Activated naive CD4-positive, alpha-beta T cell treated with anti-CD3 and anti-CD28 coated beads, Interleukin-2, amount 10 ng/mL, durations not matched to agents 7 days and 5 days (primary cell): ENCODE measurements around the gene SAPCD2.
A peak's percentile ranks its signal among the peaks of the same experiment; 100 is the strongest.

Experiments used
- CTCF ChIA-PET: fragments of 350-600 bp; sonication (Branson Sonifier 250); formaldehyde crosslinking; loops from one replicate; lab custom pipeline; 2021; ENCODE audit warnings: antibody characterized with exemption; lab: Charles Lee
- DNase-seq: peaks from one replicate; pipeline ENCODE4 v3.0.0-alpha.2; 2020
- H3K27ac Mint-ChIP-seq: one replicate; pipeline ENCODE4 v1.8.0; 2021; ENCODE audit warnings: mild to moderate bottlenecking, moderate library complexity, mixed read lengths
- H3K27me3 Mint-ChIP-seq: one replicate; pipeline ENCODE4 v1.8.0; 2021; ENCODE audit warnings: mild to moderate bottlenecking, mixed read lengths
- H3K36me3 Mint-ChIP-seq: one replicate; pipeline ENCODE4 v1.8.0; 2021; ENCODE audit warnings: mixed read lengths
- H3K4me1 Mint-ChIP-seq: one replicate; pipeline ENCODE4 v1.8.0; 2021; ENCODE audit warnings: mixed read lengths
- H3K4me3 Mint-ChIP-seq: one replicate; pipeline ENCODE4 v1.8.0; 2021; ENCODE audit warnings: mild to moderate bottlenecking, moderate library complexity, mixed read lengths
- H3K9me3 Mint-ChIP-seq: one replicate; pipeline ENCODE4 v1.8.0; 2021; ENCODE audit warnings: mixed read lengths

Gene SAPCD2

GRCh38 chr9:137096785-137097546, 26.6 kb upstream of the SAPCD2 start:
- Mint-ChIP-seq H3K9me3 (no peaks in the 10 kb centered on the region), H3K4me1 (peaks cover 20% of the 10 kb centered on the region), H3K27me3 (no peaks in the 10 kb centered on the region), H3K4me3 (peak overlapping the region; percentile 72), H3K27ac (peak overlapping the region; percentile 98), H3K36me3 (peaks cover 35% of the 10 kb centered on the region)
- CTCF ChIA-PET, result interaction anchor here (0.9 to 3.5 kb wide), 4 partner anchors 8 to 50 kb away, joined by 3 to 27 read pairs (median 5); partner anchors contain the start of gene SAPCD2
- no peak for DNase-seq

GRCh38 chr9:137095664-137096517, 25.5 kb upstream of the SAPCD2 start:
- Mint-ChIP-seq H3K4me3 (peak overlapping the region; percentile 72), H3K27ac (peak overlapping the region; percentile 98), H3K27me3 (no peaks in the 10 kb centered on the region), H3K9me3 (no peaks in the 10 kb centered on the region), H3K36me3 (peaks cover 39% of the 10 kb centered on the region), H3K4me1 (peaks cover 23% of the 10 kb centered on the region)
- CTCF ChIA-PET, result interaction anchor here (0.6 to 3.5 kb wide), 16 partner anchors 9 to 330 kb away, joined by 3 to 27 read pairs (median 4); partner anchors contain the start of genes CYSRT1, DPP7, MAN1B1 and RNF208
- peak; percentile 93 for DNase-seq

- Mint-ChIP-seq H3K9me3 (no peaks in the 10 kb centered on the region), H3K4me1 (peaks cover 44% of the 10 kb centered on the region), H3K27me3 (no peaks in the 10 kb centered on the region), H3K36me3 (peaks cover 27% of the 10 kb centered on the region), H3K4me3 (no peak overlapping the region), H3K27ac (no peak overlapping the region)
- CTCF ChIA-PET, result interaction anchor here (0.8 to 3.6 kb wide), 2 partner anchors 21 to 147 kb away, joined by 4 to 13 read pairs; no protein-coding TSS in a partner anchor
- DNase-seq, result no peak
Observed at GRCh38 chr9:137089232-137089947, 19.0 kb upstream of the SAPCD2 start.

GRCh38 chr9:137088121-137088520, 17.8 kb upstream of the SAPCD2 start:
- H3K27me3 Mint-ChIP-seq, result no peaks in the 10 kb centered on the region
- peaks cover 44% of the 10 kb centered on the region for H3K4me1 Mint-ChIP-seq
- no peak for DNase-seq
- CTCF ChIA-PET, result interaction anchor here (0.6 to 3.1 kb wide), 3 partner anchors 19 to 550 kb away, joined by 3 to 11 read pairs (median 3); partner anchors contain the start of gene NPDC1
- no peaks in the 10 kb centered on the region for H3K9me3 Mint-ChIP-seq
- H3K36me3 Mint-ChIP-seq, result peaks cover 34% of the 10 kb centered on the region
- H3K4me3 Mint-ChIP-seq, result peak overlapping the region; percentile 89
- peak overlapping the region; percentile 92 for H3K27ac Mint-ChIP-seq

GRCh38 chr9:137087409-137087925, 17.1 kb upstream of the SAPCD2 start:
- no peaks in the 10 kb centered on the region for H3K27me3 Mint-ChIP-seq
- CTCF ChIA-PET, result interaction anchor here (1.0 to 3.1 kb wide), 6 partner anchors 8 to 58 kb away, joined by 3 to 11 read pairs (median 8); partner anchors contain the start of gene NPDC1
- peaks cover 31% of the 10 kb centered on the region for H3K36me3 Mint-ChIP-seq
- H3K27ac Mint-ChIP-seq, result peak overlapping the region; percentile 92
- H3K4me3 Mint-ChIP-seq, result peak overlapping the region; percentile 89
- no peak for DNase-seq
- H3K9me3 Mint-ChIP-seq, result no peaks in the 10 kb centered on the region
- peaks cover 44% of the 10 kb centered on the region for H3K4me1 Mint-ChIP-seq

- DNase-seq, result peak; percentile 100
- CTCF ChIA-PET, result interaction anchor here (0.7 to 3.1 kb wide), 10 partner anchors 9 to 57 kb away, joined by 3 to 11 read pairs (median 4); partner anchors contain the start of genes NPDC1, SAPCD2 and UAP1L1
- Mint-ChIP-seq H3K27ac (peak within 1 kb of the TSS; percentile 96), H3K4me1 (peaks cover 44% of the 10 kb centered on the region), H3K9me3 (no peaks in the 10 kb centered on the region), H3K4me3 (peak within 1 kb of the TSS; percentile 92), H3K27me3 (no peaks in the 10 kb centered on the region), H3K36me3 (peaks cover 35% of the 10 kb centered on the region)
Observed at GRCh38 chr9:137086531-137087408, 16.4 kb upstream of the SAPCD2 start, which contains the start of gene MAN1B1. Gene MAN1B1 (plus strand): TSS chr9:137086985. CDS start chr9:137087000, 15 bp downstream.

GRCh38 chr9:137085920-137086530, 15.7 kb upstream of the SAPCD2 start:
- no peaks in the 10 kb centered on the region for H3K9me3 Mint-ChIP-seq
- H3K4me1 Mint-ChIP-seq, result peaks cover 41% of the 10 kb centered on the region
- no peaks in the 10 kb centered on the region for H3K27me3 Mint-ChIP-seq
- H3K4me3 Mint-ChIP-seq, result peak overlapping the region; percentile 92
- peak; percentile 53 for DNase-seq
- peak overlapping the region; percentile 96 for H3K27ac Mint-ChIP-seq
- CTCF ChIA-PET, result interaction anchor here (0.7 to 3.1 kb wide), 8 partner anchors 8 to 57 kb away, joined by 3 to 11 read pairs (median 5); partner anchors contain the start of genes NPDC1 and UAP1L1
- peaks cover 35% of the 10 kb centered on the region for H3K36me3 Mint-ChIP-seq

GRCh38 chr9:137084526-137084925, 14.2 kb upstream of the SAPCD2 start:
- H3K4me1 Mint-ChIP-seq, result peaks cover 41% of the 10 kb centered on the region
- H3K4me3 Mint-ChIP-seq, result no peak overlapping the region
- H3K9me3 Mint-ChIP-seq, result no peaks in the 10 kb centered on the region
- H3K36me3 Mint-ChIP-seq, result peaks cover 33% of the 10 kb centered on the region
- no peak overlapping the region for H3K27ac Mint-ChIP-seq
- CTCF ChIA-PET, result interaction anchor here (0.6 to 1.5 kb wide), 2 partner anchors 11 to 16 kb away, joined by 4 to 9 read pairs; no protein-coding TSS in a partner anchor
- no peaks in the 10 kb centered on the region for H3K27me3 Mint-ChIP-seq
- DNase-seq, result no peak

- H3K9me3 Mint-ChIP-seq, result no peaks in the 10 kb centered on the region
- H3K27ac Mint-ChIP-seq, result peak overlapping the region; percentile 81
- DNase-seq, result no peak
- no peak overlapping the region for H3K4me3 Mint-ChIP-seq
- H3K36me3 Mint-ChIP-seq, result peaks cover 31% of the 10 kb centered on the region
- CTCF ChIA-PET, result interaction anchor here (1.5 kb wide), 2 partner anchors 13 to 15 kb away, joined by 5 to 9 read pairs; partner anchors contain the start of gene SAPCD2
- peaks cover 31% of the 10 kb centered on the region for H3K4me1 Mint-ChIP-seq
- no peaks in the 10 kb centered on the region for H3K27me3 Mint-ChIP-seq
Observed at GRCh38 chr9:137083394-137084004, 13.1 kb upstream of the SAPCD2 start.

- H3K36me3 Mint-ChIP-seq, result peaks cover 31% of the 10 kb centered on the region
- DNase-seq, result no peak
- H3K9me3 Mint-ChIP-seq, result no peaks in the 10 kb centered on the region
- CTCF ChIA-PET, result interaction anchor here (1.5 kb wide), 1 partner anchor 13 kb away, joined by 5 read pairs; the partner anchor contains the start of gene SAPCD2
- H3K4me3 Mint-ChIP-seq, result no peak overlapping the region
- peaks cover 25% of the 10 kb centered on the region for H3K4me1 Mint-ChIP-seq
- no peaks in the 10 kb centered on the region for H3K27me3 Mint-ChIP-seq
- no peak overlapping the region for H3K27ac Mint-ChIP-seq
Observed at GRCh38 chr9:137082925-137083290, 12.6 kb upstream of the SAPCD2 start.

- Mint-ChIP-seq H3K4me3 (no peak overlapping the region), H3K4me1 (peaks cover 20% of the 10 kb centered on the region), H3K27ac (no peak overlapping the region), H3K27me3 (no peaks in the 10 kb centered on the region), H3K36me3 (peaks cover 31% of the 10 kb centered on the region), H3K9me3 (no peaks in the 10 kb centered on the region)
- CTCF ChIA-PET, result interaction anchor here (0.9 to 1.5 kb wide), 2 partner anchors 12 to 154 kb away, joined by 3 to 5 read pairs; partner anchors contain the start of gene SAPCD2
- no peak for DNase-seq
Observed at GRCh38 chr9:137082222-137082924, 12.0 kb upstream of the SAPCD2 start.
